ENCODE results near the gene ABHD8. TPM values are rescaled to one million over a fixed set of nuclear protein-coding genes. Genes with fewer than 3 reads are reported as not detected.

The ABHD8 gene
- total and polyA plus RNA-seq, 2 experiments from 2014 or later, result 5.5 to 16.5 TPM

DNA sequence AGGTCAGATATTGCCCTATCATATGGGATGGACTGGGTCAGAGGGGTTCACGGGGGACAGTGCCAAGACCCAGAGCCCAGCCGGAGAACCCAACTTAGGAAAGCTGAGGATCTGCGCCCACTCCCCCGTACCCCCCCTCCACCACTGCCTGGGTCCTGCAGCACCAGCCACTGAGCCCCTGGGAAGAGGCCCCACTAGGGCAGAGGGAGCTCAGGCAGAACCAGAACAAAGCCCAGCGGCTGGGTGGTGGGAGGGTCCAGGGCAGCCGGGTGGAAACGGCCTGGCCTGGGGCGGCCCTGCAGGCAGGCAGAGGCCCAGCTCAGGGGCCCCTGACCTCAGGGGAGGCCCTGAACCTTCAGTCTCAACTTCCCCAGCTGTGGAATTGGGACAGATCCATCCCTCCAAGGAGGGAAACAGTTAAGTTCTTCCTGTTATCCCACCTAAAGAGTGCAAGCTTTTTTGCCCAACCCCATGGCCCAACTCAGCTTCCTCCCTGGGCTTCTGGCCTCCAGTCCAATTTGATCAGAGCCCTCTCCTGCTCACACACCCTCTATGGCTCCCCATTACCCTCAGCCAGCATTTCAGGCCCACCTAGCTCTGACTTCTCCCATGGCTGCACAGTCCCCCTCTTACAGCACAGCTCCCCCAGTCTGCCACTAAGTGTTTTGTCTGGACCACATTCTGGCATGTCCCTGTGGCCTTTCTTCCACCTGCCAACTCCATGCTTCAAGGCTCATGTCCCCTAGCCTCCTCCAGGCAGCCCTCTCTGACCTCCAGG is 60.6 kb downstream of the ABHD8 start (continued):
- TF ChIP-seq ZNF462 (CRISPR knock-in tag; IDR thresholded peaks at IDR 0.05) (no peak), ZNF331 (CRISPR knock-in tag; IDR thresholded peaks at IDR 0.05; ENCODE audit: low read depth) (no peak), CREB1 (CRISPR knock-in tag; IDR thresholded peaks at IDR 0.05; ENCODE audit: low read depth) (no peak), EZH2 (IDR thresholded peaks at IDR 0.05; ENCODE audit: low read depth, unreplicated experiment) (no peak), NANOG (IDR thresholded peaks at IDR 0.05; ENCODE audit: borderline replicate concordance) (no peak), EZH2phosphoT487 (IDR thresholded peaks at IDR 0.05; ENCODE audit: unreplicated experiment) (no peak), ZNF114 (CRISPR knock-in tag; IDR thresholded peaks at IDR 0.05) (no peak)
- TF ChIP-seq, protein P1, sequence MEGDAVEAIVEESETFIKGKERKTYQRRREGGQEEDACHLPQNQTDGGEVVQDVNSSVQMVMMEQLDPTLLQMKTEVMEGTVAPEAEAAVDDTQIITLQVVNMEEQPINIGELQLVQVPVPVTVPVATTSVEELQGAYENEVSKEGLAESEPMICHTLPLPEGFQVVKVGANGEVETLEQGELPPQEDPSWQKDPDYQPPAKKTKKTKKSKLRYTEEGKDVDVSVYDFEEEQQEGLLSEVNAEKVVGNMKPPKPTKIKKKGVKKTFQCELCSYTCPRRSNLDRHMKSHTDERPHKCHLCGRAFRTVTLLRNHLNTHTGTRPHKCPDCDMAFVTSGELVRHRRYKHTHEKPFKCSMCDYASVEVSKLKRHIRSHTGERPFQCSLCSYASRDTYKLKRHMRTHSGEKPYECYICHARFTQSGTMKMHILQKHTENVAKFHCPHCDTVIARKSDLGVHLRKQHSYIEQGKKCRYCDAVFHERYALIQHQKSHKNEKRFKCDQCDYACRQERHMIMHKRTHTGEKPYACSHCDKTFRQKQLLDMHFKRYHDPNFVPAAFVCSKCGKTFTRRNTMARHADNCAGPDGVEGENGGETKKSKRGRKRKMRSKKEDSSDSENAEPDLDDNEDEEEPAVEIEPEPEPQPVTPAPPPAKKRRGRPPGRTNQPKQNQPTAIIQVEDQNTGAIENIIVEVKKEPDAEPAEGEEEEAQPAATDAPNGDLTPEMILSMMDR (conservative IDR thresholded peaks at IDR 0.05; ENCODE audit: low read depth in 2 of 2), result no peak

Other genes with a start within 250 kb of the ABHD8 start
- gene HAUS8, start 228.0 kb downstream of the ABHD8 start, total RNA-seq (2014; rRNA removed; shearing (Covaris generic)), result 10.6 and 11.1 TPM in 2 replicates
- 33.3 and 35.5 TPM in 2 replicates for gene HAUS8, start 228.0 kb downstream of the ABHD8 start, polyA plus RNA-seq (2016; fragmentation: Nextera tagmentation; extraction: Ambion mirVana)
- gene MYO9B, start 227.6 kb downstream of the ABHD8 start, total RNA-seq (2014; rRNA removed; shearing (Covaris generic)), result 61.3 and 65.6 TPM in 2 replicates
- 28.7 and 29.0 TPM in 2 replicates for gene MYO9B, start 227.6 kb downstream of the ABHD8 start, polyA plus RNA-seq (2016; fragmentation: Nextera tagmentation; extraction: Ambion mirVana)
- 13.7 and 15.5 TPM in 2 replicates for gene USE1, start 88.1 kb downstream of the ABHD8 start, total RNA-seq (2014; rRNA removed; shearing (Covaris generic))
- 18.6 and 19.4 TPM in 2 replicates for gene USE1, start 88.1 kb downstream of the ABHD8 start, polyA plus RNA-seq (2016; fragmentation: Nextera tagmentation; extraction: Ambion mirVana)
- gene OCEL1, start 77.2 kb downstream of the ABHD8 start, total RNA-seq (2014; rRNA removed; shearing (Covaris generic)), result 9.6 and 12.7 TPM in 2 replicates
- gene OCEL1, start 77.2 kb downstream of the ABHD8 start, polyA plus RNA-seq (2016; fragmentation: Nextera tagmentation; extraction: Ambion mirVana), result 47.4 and 50.6 TPM in 2 replicates
- 172 and 209 TPM in 2 replicates for gene NR2F6, start 57.5 kb downstream of the ABHD8 start, total RNA-seq (2014; rRNA removed; shearing (Covaris generic))
- 64.0 and 67.4 TPM in 2 replicates for gene NR2F6, start 57.5 kb downstream of the ABHD8 start, polyA plus RNA-seq (2016; fragmentation: Nextera tagmentation; extraction: Ambion mirVana)
- 5.2 and 5.6 TPM in 2 replicates for gene USHBP1, start 38.7 kb downstream of the ABHD8 start, total RNA-seq (2014; rRNA removed; shearing (Covaris generic))
- 4.0 and 4.6 TPM in 2 replicates for gene USHBP1, start 38.7 kb downstream of the ABHD8 start, polyA plus RNA-seq (2016; fragmentation: Nextera tagmentation; extraction: Ambion mirVana)
- gene BABAM1, start 36.0 kb downstream of the ABHD8 start, total RNA-seq (2014; rRNA removed; shearing (Covaris generic)), result 78.1 and 87.8 TPM in 2 replicates
- 88.7 and 95.0 TPM in 2 replicates for gene BABAM1, start 36.0 kb downstream of the ABHD8 start, polyA plus RNA-seq (2016; fragmentation: Nextera tagmentation; extraction: Ambion mirVana)
- 20.2 and 50.1 TPM in 2 replicates for gene ANKLE1, start 21.5 kb downstream of the ABHD8 start, total RNA-seq (2014; rRNA removed; shearing (Covaris generic))
- gene ANKLE1, start 21.5 kb downstream of the ABHD8 start, polyA plus RNA-seq (2016; fragmentation: Nextera tagmentation; extraction: Ambion mirVana), result 9.1 and 11.2 TPM in 2 replicates
- gene MRPL34, start 2.4 kb upstream of the ABHD8 start, total RNA-seq (2014; rRNA removed; shearing (Covaris generic)), result 59.9 and 70.6 TPM in 2 replicates
- gene MRPL34, start 2.4 kb upstream of the ABHD8 start, polyA plus RNA-seq (2016; fragmentation: Nextera tagmentation; extraction: Ambion mirVana), result 266 and 280 TPM in 2 replicates
- gene DDA1, start 6.1 kb upstream of the ABHD8 start, total RNA-seq (2014; rRNA removed; shearing (Covaris generic)), result 28.2 and 34.6 TPM in 2 replicates
- 107 and 112 TPM in 2 replicates for gene DDA1, start 6.1 kb upstream of the ABHD8 start, polyA plus RNA-seq (2016; fragmentation: Nextera tagmentation; extraction: Ambion mirVana)
- gene ANO8, start 31.4 kb upstream of the ABHD8 start, total RNA-seq (2014; rRNA removed; shearing (Covaris generic)), result 14.4 and 24.9 TPM in 2 replicates
- gene ANO8, start 31.4 kb upstream of the ABHD8 start, polyA plus RNA-seq (2016; fragmentation: Nextera tagmentation; extraction: Ambion mirVana), result 4.3 and 4.5 TPM in 2 replicates
- gene GTPBP3, start 34.1 kb upstream of the ABHD8 start, total RNA-seq (2014; rRNA removed; shearing (Covaris generic)), result 67.8 and 78.6 TPM in 2 replicates
- gene GTPBP3, start 34.1 kb upstream of the ABHD8 start, polyA plus RNA-seq (2016; fragmentation: Nextera tagmentation; extraction: Ambion mirVana), result 23.5 and 25.4 TPM in 2 replicates
- gene PLVAP, start 73.9 kb upstream of the ABHD8 start, total RNA-seq (2014; rRNA removed; shearing (Covaris generic)), result not detected in 2 replicates
- not detected in 2 replicates for gene PLVAP, start 73.9 kb upstream of the ABHD8 start, polyA plus RNA-seq (2016; fragmentation: Nextera tagmentation; extraction: Ambion mirVana)
- gene CCDC194, start 90.8 kb upstream of the ABHD8 start, total RNA-seq (2014; rRNA removed; shearing (Covaris generic)), result 0.49 TPM in 1 of 2 replicates, not detected in the other
- 0.38 TPM in 1 of 2 replicates, not detected in the other for gene CCDC194, start 90.8 kb upstream of the ABHD8 start, polyA plus RNA-seq (2016; fragmentation: Nextera tagmentation; extraction: Ambion mirVana)
- gene BST2, start 102.2 kb upstream of the ABHD8 start, total RNA-seq (2014; rRNA removed; shearing (Covaris generic)), result 28.9 and 33.9 TPM in 2 replicates
- 22.0 and 24.9 TPM in 2 replicates for gene BST2, start 102.2 kb upstream of the ABHD8 start, polyA plus RNA-seq (2016; fragmentation: Nextera tagmentation; extraction: Ambion mirVana)
- gene MVB12A, start 116.6 kb upstream of the ABHD8 start, total RNA-seq (2014; rRNA removed; shearing (Covaris generic)), result 49.9 and 60.3 TPM in 2 replicates
- gene MVB12A, start 116.6 kb upstream of the ABHD8 start, polyA plus RNA-seq (2016; fragmentation: Nextera tagmentation; extraction: Ambion mirVana), result 36.6 and 43.5 TPM in 2 replicates
- 0.90 and 1.8 TPM in 2 replicates for gene TMEM221, start 145.2 kb upstream of the ABHD8 start, total RNA-seq (2014; rRNA removed; shearing (Covaris generic))
- gene TMEM221, start 145.2 kb upstream of the ABHD8 start, polyA plus RNA-seq (2016; fragmentation: Nextera tagmentation; extraction: Ambion mirVana), result 0.40 and 1.8 TPM in 2 replicates
- not detected in 2 replicates for gene NXNL1, start 157.5 kb upstream of the ABHD8 start, total RNA-seq (2014; rRNA removed; shearing (Covaris generic))
- gene NXNL1, start 157.5 kb upstream of the ABHD8 start, polyA plus RNA-seq (2016; fragmentation: Nextera tagmentation; extraction: Ambion mirVana), result not detected in 2 replicates
- gene SLC27A1, start 167.1 kb upstream of the ABHD8 start, total RNA-seq (2014; rRNA removed; shearing (Covaris generic)), result 9.3 and 11.6 TPM in 2 replicates
- 2.1 and 3.5 TPM in 2 replicates for gene SLC27A1, start 167.1 kb upstream of the ABHD8 start, polyA plus RNA-seq (2016; fragmentation: Nextera tagmentation; extraction: Ambion mirVana)
- gene PGLS, start 208.2 kb upstream of the ABHD8 start, total RNA-seq (2014; rRNA removed; shearing (Covaris generic)), result 55.4 and 63.5 TPM in 2 replicates
- gene PGLS, start 208.2 kb upstream of the ABHD8 start, polyA plus RNA-seq (2016; fragmentation: Nextera tagmentation; extraction: Ambion mirVana), result 56.9 and 62.2 TPM in 2 replicates